H9 (cell line): ENCODE results near the gene DDRGK1. TPM values are rescaled to one million over a fixed set of nuclear protein-coding genes. Genes with fewer than 3 reads are reported as not detected.

ENCODE experiments used
- DNase-seq: peaks from one replicate; pipeline ENCODE4 v3.0.0-alpha.2; 2017
- H2AFZ ChIP-seq: one replicate; pipeline ENCODE4 v1.6.1; 2013; ENCODE audit warnings: mild to moderate bottlenecking, low read length, control low read depth, moderate library complexity
- H2AK5ac ChIP-seq: 2 replicates; pipeline ENCODE4 v1.6.1; 2013; ENCODE audit warnings: low read length, control low read depth, mixed read lengths; ENCODE audit not compliant: insufficient read length
- H2BK120ac ChIP-seq: one replicate; pipeline ENCODE4 v1.6.1; 2013; ENCODE audit warnings: low read depth, mild to moderate bottlenecking, low read length, control low read depth, inconsistent platforms; ENCODE audit not compliant: poor library complexity, severe bottlenecking
- H2BK12ac ChIP-seq: 2 replicates; pipeline ENCODE4 v1.6.1; 2013; ENCODE audit warnings: low read length, control low read depth, mixed read lengths, low read depth; ENCODE audit not compliant: insufficient read length
- H2BK15ac ChIP-seq: 2 replicates; pipeline ENCODE4 v1.6.1; 2013; ENCODE audit warnings: low read depth, low read length, control low read depth
- H2BK20ac ChIP-seq: one replicate; pipeline ENCODE4 v1.6.1; 2013; ENCODE audit warnings: low read depth, mild to moderate bottlenecking, low read length, control low read depth, inconsistent platforms; ENCODE audit not compliant: poor library complexity, severe bottlenecking
- H2BK5ac ChIP-seq: 2 replicates; pipeline ENCODE4 v1.6.1; 2013; ENCODE audit warnings: low read length, control low read depth, mixed read lengths; ENCODE audit not compliant: insufficient read length
- H3K14ac ChIP-seq: 2 replicates; pipeline ENCODE4 v1.6.1; 2013; ENCODE audit warnings: low read length, control low read depth; ENCODE audit not compliant: insufficient read depth
- H3K18ac ChIP-seq: 2 replicates; pipeline ENCODE4 v1.6.1; 2013; ENCODE audit warnings: low read depth, mild to moderate bottlenecking, mixed read lengths, low read length, control low read depth; ENCODE audit not compliant: insufficient read length
- H3K23ac ChIP-seq: 2 replicates; pipeline ENCODE4 v1.6.1; 2013; ENCODE audit warnings: low read length, control low read depth, mixed read lengths, low read depth; ENCODE audit not compliant: insufficient read length
- H3K23me2 ChIP-seq: 2 replicates; pipeline ENCODE4 v1.6.1; 2013; ENCODE audit warnings: low read depth, mild to moderate bottlenecking, mixed read lengths, low read length, control low read depth; ENCODE audit not compliant: insufficient read length, poor library complexity, severe bottlenecking
- H3K27ac ChIP-seq: 2 replicates; pipeline ENCODE4 v1.5.1; 2013; ENCODE audit warnings: low read length, control low read depth, mixed read lengths, low read depth; ENCODE audit not compliant: insufficient read length
- H3K27me3 ChIP-seq: 2 replicates; pipeline ENCODE4 v1.6.1; 2013; ENCODE audit warnings: low read length, control low read depth, inconsistent platforms; ENCODE audit not compliant: insufficient read depth
- H3K4ac ChIP-seq: 2 replicates; pipeline ENCODE4 v1.6.1; 2013; ENCODE audit warnings: low read depth, mild to moderate bottlenecking, control low read depth, inconsistent platforms, low read length, moderate library complexity
- H3K4me1 ChIP-seq: 2 replicates; pipeline ENCODE4 v1.6.1; 2013; ENCODE audit warnings: low read length, control low read depth, inconsistent platforms; ENCODE audit not compliant: insufficient read depth
- H3K4me2 ChIP-seq: 2 replicates; pipeline ENCODE4 v1.6.1; 2013; ENCODE audit warnings: low read length, control low read depth, mixed read lengths; ENCODE audit not compliant: insufficient read length, insufficient read depth
- H3K56ac ChIP-seq: 2 replicates; pipeline ENCODE4 v1.6.1; 2013; ENCODE audit warnings: low read depth, mild to moderate bottlenecking, mixed read lengths, low read length, control low read depth; ENCODE audit not compliant: insufficient read length
- H3K79me1 ChIP-seq: 2 replicates; pipeline ENCODE4 v1.6.1; 2013; ENCODE audit warnings: low read depth, mild to moderate bottlenecking, moderate library complexity, low read length, control low read depth, inconsistent platforms; ENCODE audit not compliant: insufficient read depth, poor library complexity, severe bottlenecking
- H3K79me2 ChIP-seq: 2 replicates; pipeline ENCODE4 v1.6.1; 2013; ENCODE audit warnings: low read length, control low read depth, inconsistent platforms; ENCODE audit not compliant: insufficient read depth
- H3K9ac ChIP-seq: 2 replicates; pipeline ENCODE4 v1.6.1; 2013; ENCODE audit warnings: low read length, control low read depth, mixed read lengths; ENCODE audit not compliant: insufficient read length; ENCODE audit errors: extremely low read depth
- H3K9me3 ChIP-seq: one replicate; pipeline ENCODE4 v1.6.1; 2013; ENCODE audit warnings: low read depth, low read length, inconsistent platforms; ENCODE audit not compliant: control insufficient read depth
- H3T11ph ChIP-seq: one replicate; pipeline ENCODE4 v1.6.1; 2013; ENCODE audit warnings: mild to moderate bottlenecking, low read length, control low read depth, inconsistent platforms
- H4K20me1 ChIP-seq: one replicate; pipeline ENCODE4 v1.6.1; 2013; ENCODE audit not compliant: control insufficient read depth, insufficient read length, insufficient read depth
- H4K5ac ChIP-seq: 2 replicates; pipeline ENCODE4 v1.6.1; 2013; ENCODE audit warnings: low read depth, mild to moderate bottlenecking, mixed read lengths, low read length, control low read depth; ENCODE audit not compliant: insufficient read length
- H4K8ac ChIP-seq: replicated peaks from 2 replicates; pipeline ENCODE4 v1.6.1; 2013; ENCODE audit warnings: low read length, control low read depth, mixed read lengths, low read depth; ENCODE audit not compliant: insufficient read length
- H4K91ac ChIP-seq: 2 replicates; pipeline ENCODE4 v1.6.1; 2013; ENCODE audit warnings: low read depth, mild to moderate bottlenecking, moderate library complexity, mixed read lengths, low read length, control low read depth; ENCODE audit not compliant: insufficient read length
- H3K27ac Mint-ChIP-seq, 3 experiments: 2 replicates in 2 of 3; 3 replicates in 1 of 3; pipeline ENCODE4 v1.8.0; 2020 to 2021; ENCODE audit warnings: mixed read lengths in 3 of 3, mild to moderate bottlenecking in 1 of 3, moderate library complexity in 1 of 3
- H3K27me3 Mint-ChIP-seq: 2 replicates; pipeline ENCODE4 v1.8.0; 2021; ENCODE audit warnings: low read depth, mild to moderate bottlenecking, moderate library complexity, mixed read lengths
- H3K36me3 Mint-ChIP-seq, 3 experiments: 2 replicates in 2 of 3; 3 replicates in 1 of 3; pipeline ENCODE4 v1.8.0; 2020 to 2021; ENCODE audit warnings: low read depth in 3 of 3, mixed read lengths in 3 of 3; ENCODE audit not compliant: insufficient read depth in 1 of 3
- H3K4me1 Mint-ChIP-seq, 2 experiments: 2 replicates each; pipeline ENCODE4 v1.8.0; 2020; ENCODE audit warnings: mixed read lengths in 2 of 2
- H3K4me3 Mint-ChIP-seq, 2 experiments: 2 replicates in 1 of 2; 3 replicates in 1 of 2; pipeline ENCODE4 v1.8.0; 2020 to 2021; ENCODE audit warnings: mild to moderate bottlenecking in 2 of 2, mixed read lengths in 2 of 2, moderate library complexity in 1 of 2
- H3K9me3 Mint-ChIP-seq, 2 experiments: 2 replicates in 1 of 2; 3 replicates in 1 of 2; pipeline ENCODE4 v1.8.0; 2020; ENCODE audit warnings: mild to moderate bottlenecking in 2 of 2, mixed read lengths in 2 of 2, moderate library complexity in 1 of 2
- WGBS: extraction: QIAGEN DNeasy Blood & Tissue Kit; methylation state at CpG from one replicate; pipeline ENCODE4 v1.1.7; 2013; ENCODE audit warnings: missing lambda C conversion rate, low lambda C conversion rate, mixed read lengths; ENCODE audit not compliant: insufficient read length; ENCODE audit errors: extremely low coverage; 5-methylcytosine and 5-hydroxymethylcytosine counted together
- total RNA-seq: library from RNA; stranded (reverse); gene quantifications from 2 replicates; pipeline ENCODE4 v1.2.1, GENCODE V29; 2021
- TF ChIP-seq, protein P1 (sequence below): fragments of 200-600 bp; sonication (generic); conservative IDR thresholded peaks from 3 replicates; pipeline ENCODE4 v1.8.0; 2021; ENCODE audit warnings: antibody characterized with exemption, mild to moderate bottlenecking

Gene DDRGK1
- total RNA-seq, 1 experiment from 2014 or later, result 58.1 TPM

- no peak overlapping the region for H3K27ac ChIP-seq
- H3K14ac ChIP-seq, result no peak overlapping the region
Measured at GRCh38 chr20:3238616-3239025, 34.1 kb upstream of the DDRGK1 start.

More at GRCh38 chr20:3238616-3239025, 34.1 kb upstream of the DDRGK1 start:
- no peaks in the 10 kb centered on the region for H3K79me1 ChIP-seq
- no peak overlapping the region for H2BK5ac ChIP-seq
- H2AK5ac ChIP-seq, result no peak overlapping the region
- H4K8ac ChIP-seq, result no peak overlapping the region
- no peak overlapping the region for H2BK20ac ChIP-seq
- H4K5ac ChIP-seq, result no peak overlapping the region
- Mint-ChIP-seq H3K4me1 (peaks cover 16 to 29% of the 10 kb centered on the region in 2 experiments), H3K9me3 (no peaks in the 10 kb centered on the region; a peak in 1 of 5 replicates), H3K4me3 (peak overlapping the region; percentile 77 to 85), H3K27ac (no peak overlapping the region), H3K27me3 (peaks cover 62% of the 10 kb centered on the region), H3K36me3 (peaks cover 0 to 10% (median 5%) of the 10 kb centered on the region in 3 experiments; a peak in 2 of 7 replicates)
- no peaks in the 10 kb centered on the region; the same call in 1 of the 2 replicates for H3K4me1 ChIP-seq
- no CpG with 5 or more reads among the region's 48 CpGs for WGBS
- H3K27me3 ChIP-seq, result peaks cover 18% of the 10 kb centered on the region; the same call in 1 of the 2 replicates
- H3K9me3 ChIP-seq, result no peaks in the 10 kb centered on the region
- H3K56ac ChIP-seq, result no peak overlapping the region
- no peak overlapping the region for H3K18ac ChIP-seq
- H3K23me2 ChIP-seq, result peaks cover 18% of the 10 kb centered on the region
- H2BK12ac ChIP-seq, result no peak overlapping the region
- H3K23ac ChIP-seq, result no peak overlapping the region
- H3K9ac ChIP-seq, result no peak overlapping the region
- TF ChIP-seq, protein P1, sequence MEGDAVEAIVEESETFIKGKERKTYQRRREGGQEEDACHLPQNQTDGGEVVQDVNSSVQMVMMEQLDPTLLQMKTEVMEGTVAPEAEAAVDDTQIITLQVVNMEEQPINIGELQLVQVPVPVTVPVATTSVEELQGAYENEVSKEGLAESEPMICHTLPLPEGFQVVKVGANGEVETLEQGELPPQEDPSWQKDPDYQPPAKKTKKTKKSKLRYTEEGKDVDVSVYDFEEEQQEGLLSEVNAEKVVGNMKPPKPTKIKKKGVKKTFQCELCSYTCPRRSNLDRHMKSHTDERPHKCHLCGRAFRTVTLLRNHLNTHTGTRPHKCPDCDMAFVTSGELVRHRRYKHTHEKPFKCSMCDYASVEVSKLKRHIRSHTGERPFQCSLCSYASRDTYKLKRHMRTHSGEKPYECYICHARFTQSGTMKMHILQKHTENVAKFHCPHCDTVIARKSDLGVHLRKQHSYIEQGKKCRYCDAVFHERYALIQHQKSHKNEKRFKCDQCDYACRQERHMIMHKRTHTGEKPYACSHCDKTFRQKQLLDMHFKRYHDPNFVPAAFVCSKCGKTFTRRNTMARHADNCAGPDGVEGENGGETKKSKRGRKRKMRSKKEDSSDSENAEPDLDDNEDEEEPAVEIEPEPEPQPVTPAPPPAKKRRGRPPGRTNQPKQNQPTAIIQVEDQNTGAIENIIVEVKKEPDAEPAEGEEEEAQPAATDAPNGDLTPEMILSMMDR, result no peak
- H2BK120ac ChIP-seq, result no peak overlapping the region
- H4K91ac ChIP-seq, result no peak overlapping the region
- no peaks in the 10 kb centered on the region for H4K20me1 ChIP-seq
- no peaks in the 10 kb centered on the region for H3K79me2 ChIP-seq
- peak; percentile 60 for DNase-seq
- H2AFZ ChIP-seq, result no peak overlapping the region
- H2BK15ac ChIP-seq, result no peak overlapping the region
- H3K4ac ChIP-seq, result no peak overlapping the region
- no peak overlapping the region for H3T11ph ChIP-seq
- peak overlapping the region; percentile 62 for H3K4me2 ChIP-seq
